Skeletal muscle cell (primary cell): ENCODE measurements around the gene HSD3B1.
"Not testable (repeated sequence)": the region's sequence is repeated elsewhere in the genome, so short reads cannot be mapped to it uniquely, and the experiment has no call there.

Experiments used
- DNase-seq: peaks from one replicate; pipeline ENCODE4 v3.0.0-alpha.2; 2010; ENCODE audit warnings: low read depth
- H3K4me3 ChIP-seq: 2 replicates; pipeline ENCODE4 v1.5.1; 2011; ENCODE audit warnings: low read depth, mild to moderate bottlenecking, control low read depth, low read length, moderate library complexity

The HSD3B1 gene

GRCh38 chr1:119488216-119488615 lies 18.8 kb upstream of the HSD3B1 start:
- DNase-seq = no peak
- no peak overlapping the region for H3K4me3 ChIP-seq

- DNase-seq = no peak
Measured at GRCh38 chr1:119489201-119489600, 17.8 kb upstream of the HSD3B1 start.

GRCh38 chr1:119490925-119491324 lies 16.1 kb upstream of the HSD3B1 start:
- no peak overlapping the region for H3K4me3 ChIP-seq
- DNase-seq = no peak

More at GRCh38 chr1:119489201-119489600, 17.8 kb upstream of the HSD3B1 start:
- no peak overlapping the region for H3K4me3 ChIP-seq

- H3K4me3 ChIP-seq = no peak overlapping the region
- DNase-seq = no peak
Measured at GRCh38 chr1:119492763-119493162, 14.2 kb upstream of the HSD3B1 start.

GRCh38 chr1:119504831-119505230 lies 2.2 kb upstream of the HSD3B1 start:
- no peak overlapping the region for H3K4me3 ChIP-seq

GRCh38 chr1:119510046-119510445 lies 3.0 kb downstream of the HSD3B1 start:
- DNase-seq = no peak
- H3K4me3 ChIP-seq = no peak overlapping the region

More at GRCh38 chr1:119504831-119505230, 2.2 kb upstream of the HSD3B1 start:
- no peak for DNase-seq

- H3K4me3 ChIP-seq = no peak overlapping the region
- DNase-seq = no peak
Measured at GRCh38 chr1:119515221-119515620, 8.2 kb downstream of the HSD3B1 start.

GRCh38 chr1:119516247-119516646 lies 9.2 kb downstream of the HSD3B1 start:
- no peak overlapping the region for H3K4me3 ChIP-seq
- no peak for DNase-seq

- no peak overlapping the region for H3K4me3 ChIP-seq
- no peak for DNase-seq
Measured at GRCh38 chr1:119516680-119517079, 9.7 kb downstream of the HSD3B1 start.

- not testable (repeated sequence) for H3K4me3 ChIP-seq
- peak; percentile 1 for DNase-seq
Measured at GRCh38 chr1:119517667-119518066, 10.7 kb downstream of the HSD3B1 start.

- H3K4me3 ChIP-seq = no peak overlapping the region
- peak; percentile 6 for DNase-seq
Measured at GRCh38 chr1:119531606-119532323, 24.8 kb downstream of the HSD3B1 start.

GRCh38 chr1:119532324-119532910 lies 25.4 kb downstream of the HSD3B1 start:
- no peak overlapping the region for H3K4me3 ChIP-seq
- no peak for DNase-seq

- no peak overlapping the region for H3K4me3 ChIP-seq
- DNase-seq = no peak
Measured at GRCh38 chr1:119535381-119535780, 28.4 kb downstream of the HSD3B1 start.

GRCh38 chr1:119537966-119538365 lies 31.0 kb downstream of the HSD3B1 start:
- no peak for DNase-seq
- H3K4me3 ChIP-seq = no peak overlapping the region

- DNase-seq = no peak
- no peak overlapping the region for H3K4me3 ChIP-seq
Measured at GRCh38 chr1:119539636-119540035, 32.6 kb downstream of the HSD3B1 start.

GRCh38 chr1:119541389-119541788 lies 34.4 kb downstream of the HSD3B1 start:
- DNase-seq = no peak

GRCh38 chr1:119542492-119542946 lies 35.5 kb downstream of the HSD3B1 start:
- H3K4me3 ChIP-seq = no peak overlapping the region
- DNase-seq = no peak

More at GRCh38 chr1:119541389-119541788, 34.4 kb downstream of the HSD3B1 start:
- H3K4me3 ChIP-seq = no peak overlapping the region

- DNase-seq = no peak
- H3K4me3 ChIP-seq = no peak overlapping the region
Measured at GRCh38 chr1:119544165-119544762, 37.3 kb downstream of the HSD3B1 start.

GRCh38 chr1:119546641-119547040 lies 39.6 kb downstream of the HSD3B1 start:
- no peak for DNase-seq
- H3K4me3 ChIP-seq = no peak overlapping the region

GRCh38 chr1:119547306-119547705 lies 40.3 kb downstream of the HSD3B1 start:
- no peak overlapping the region for H3K4me3 ChIP-seq
- no peak for DNase-seq

GRCh38 chr1:119547805-119548204 lies 40.8 kb downstream of the HSD3B1 start:
- no peak overlapping the region for H3K4me3 ChIP-seq
- no peak for DNase-seq
